IMR-90 (cell line): ENCODE measurements around the gene NKD1. TPM values are rescaled to one million over a fixed set of nuclear protein-coding genes. Genes with fewer than 3 reads are reported as not detected.

Experiments used
- ATAC-seq: fragments of 200-7000 bp; cut with Tn5 transposase; 2 replicates; pipeline ENCODE4 v1.9.1; 2020; ENCODE audit warnings: low read depth, mild to moderate bottlenecking, moderate library complexity
- BruUV-seq: library from RNA; stranded (reverse); fragments of 400-500 nt; replicated peaks from 2 replicates; lab custom pipeline; 2021; lab: Mats Ljungman, UMichigan
- CTCF ChIA-PET: fragments of 300-600 bp; formaldehyde crosslinking; extraction: SDS; loops from one replicate; lab custom pipeline; 2021; ENCODE audit warnings: antibody characterized with exemption; lab: Yijun Ruan, JAX
- POLR2A ChIA-PET: fragments of 300-600 bp; sonication (Branson Sonifier 250); formaldehyde crosslinking; loops from one replicate; lab custom pipeline; 2022; ENCODE audit warnings: antibody characterized with exemption; ENCODE audit not compliant: unreplicated experiment; lab: Charles Lee
- DNase-seq: peaks from one replicate; pipeline ENCODE4 v3.0.0; 2013
- H2AFZ ChIP-seq: replicated peaks from 2 replicates; pipeline ENCODE3; 2013; ENCODE audit warnings: low read length, mild to moderate bottlenecking; ENCODE audit not compliant: poor library complexity
- H2AK5ac ChIP-seq: 2 replicates; pipeline ENCODE4 v1.6.1; 2013; ENCODE audit warnings: low read depth, low read length, inconsistent platforms
- H2AK9ac ChIP-seq: replicated peaks from 2 replicates; pipeline ENCODE3; 2013; ENCODE audit warnings: mild to moderate bottlenecking, low read depth, low read length, moderate library complexity; ENCODE audit not compliant: poor library complexity
- H2BK120ac ChIP-seq: 2 replicates; pipeline ENCODE4 v1.6.1; 2013; ENCODE audit warnings: low read depth, low read length, inconsistent platforms
- H2BK15ac ChIP-seq: 3 replicates; pipeline ENCODE4 v1.6.1; 2013; ENCODE audit warnings: low read depth, low read length, inconsistent platforms
- H2BK20ac ChIP-seq: 2 replicates; pipeline ENCODE4 v1.6.1; 2013; ENCODE audit warnings: low read depth, mild to moderate bottlenecking, inconsistent platforms, low read length, moderate library complexity
- H2BK5ac ChIP-seq: 2 replicates; pipeline ENCODE4 v1.6.1; 2013; ENCODE audit warnings: mild to moderate bottlenecking, low read depth, low read length, inconsistent platforms; ENCODE audit not compliant: poor library complexity, severe bottlenecking
- H3K14ac ChIP-seq: replicated peaks from 2 replicates; pipeline ENCODE4 v1.6.1; 2013; ENCODE audit warnings: low read depth, low read length, inconsistent platforms
- H3K18ac ChIP-seq: 2 replicates; pipeline ENCODE4 v1.6.1; 2013; ENCODE audit warnings: low read depth, low read length, control low read depth
- H3K23ac ChIP-seq: 2 replicates; pipeline ENCODE4 v1.6.1; 2013; ENCODE audit warnings: low read depth, low read length, inconsistent platforms
- H3K27ac ChIP-seq: 2 replicates; pipeline ENCODE4 v1.5.1; 2013; ENCODE audit warnings: mild to moderate bottlenecking, control low read depth, low read length; ENCODE audit not compliant: insufficient read depth
- H3K27me3 ChIP-seq: 2 replicates; pipeline ENCODE4 v1.6.1; 2013; ENCODE audit warnings: low read length; ENCODE audit not compliant: control insufficient read depth, insufficient read depth
- H3K36me3 ChIP-seq: 2 replicates; pipeline ENCODE4 v1.6.1; 2013; ENCODE audit warnings: low read length, mixed read lengths; ENCODE audit not compliant: control insufficient read depth, insufficient read depth
- H3K4ac ChIP-seq: 2 replicates; pipeline ENCODE4 v1.6.1; 2013; ENCODE audit warnings: low read depth, low read length, inconsistent platforms
- H3K4me1 ChIP-seq: 2 replicates; pipeline ENCODE4 v1.6.1; 2013; ENCODE audit warnings: low read length, mixed read lengths; ENCODE audit not compliant: control insufficient read depth, insufficient read depth
- H3K4me2 ChIP-seq: 2 replicates; pipeline ENCODE4 v1.6.1; 2013; ENCODE audit warnings: low read depth, mild to moderate bottlenecking, control low read depth, low read length, moderate library complexity
- H3K4me3 ChIP-seq: 2 replicates; pipeline ENCODE4 v1.5.1; 2013; ENCODE audit warnings: low read depth, mild to moderate bottlenecking, control low read depth, low read length, moderate library complexity; ENCODE audit not compliant: insufficient read depth
- H3K56ac ChIP-seq: 2 replicates; pipeline ENCODE4 v1.6.1; 2013; ENCODE audit warnings: low read length, inconsistent platforms; ENCODE audit not compliant: insufficient read depth; ENCODE audit errors: extremely low read depth
- H3K79me1 ChIP-seq, 2 experiments: 2 replicates each; pipeline ENCODE4 v1.6.1; 2013; ENCODE audit warnings: low read length in 2 of 2, inconsistent platforms in 1 of 2, low read depth in 1 of 2
- H3K9ac ChIP-seq: 2 replicates; pipeline ENCODE4 v1.6.1; 2013; ENCODE audit warnings: low read depth, low read length, control low read depth
- H3K9me1 ChIP-seq: 2 replicates; pipeline ENCODE4 v1.6.1; 2013; ENCODE audit warnings: low read length, inconsistent platforms; ENCODE audit not compliant: insufficient read depth
- H3K9me3 ChIP-seq: 2 replicates; pipeline ENCODE4 v1.6.1; 2013; ENCODE audit warnings: low read length; ENCODE audit not compliant: control insufficient read depth, insufficient read depth
- H4K20me1 ChIP-seq: 2 replicates; pipeline ENCODE4 v1.6.1; 2013; ENCODE audit warnings: low read length, inconsistent platforms; ENCODE audit not compliant: insufficient read depth
- H4K5ac ChIP-seq: 2 replicates; pipeline ENCODE4 v1.6.1; 2013; ENCODE audit warnings: mild to moderate bottlenecking, low read depth, low read length, control low read depth
- H4K8ac ChIP-seq, 2 experiments: 2 replicates each; pipeline ENCODE4 v1.6.1; 2013; ENCODE audit warnings: low read depth in 2 of 2, low read length in 2 of 2, control low read depth in 1 of 2, inconsistent platforms in 1 of 2
- H4K91ac ChIP-seq: 2 replicates; pipeline ENCODE4 v1.6.1; 2013; ENCODE audit warnings: low read depth, low read length, inconsistent platforms; ENCODE audit not compliant: insufficient read depth
- CEBPB ChIP-seq: IDR thresholded peaks from 2 replicates; pipeline ENCODE4 v1.6.1; 2012; ENCODE audit warnings: low read depth, low read length, improper control_type of control experiment
- CHD1 ChIP-seq: IDR thresholded peaks from 2 replicates; pipeline ENCODE4 v1.6.1; 2012; ENCODE audit warnings: low read depth, low read length, improper control_type of control experiment
- SMC3 ChIP-seq: fragments of 150-350 bp; IDR thresholded peaks from 2 replicates; pipeline ENCODE4 v1.6.1; 2016; ENCODE audit warnings: low read depth, mild to moderate bottlenecking, antibody characterized with exemption, low read length, moderate library complexity
- WGBS, 2 experiments: methylation state at CpG; one replicate each; pipeline versions ENCODE4 v1.1.5 to v1.1.7; 2013; ENCODE audit warnings: missing lambda C conversion rate in 2 of 2; ENCODE audit not compliant: insufficient read length in 1 of 2; ENCODE audit errors: extremely low coverage in 2 of 2; 5-methylcytosine and 5-hydroxymethylcytosine counted together
- dilution Hi-C: fragments of 300-500 bp; cut with HindIII; formaldehyde crosslinking; loops from one replicate; pipeline ENCODE4 v1.14.3; 2018; ENCODE audit warnings: low sequenced_read_pairs; ENCODE audit not compliant: unreplicated experiment
- in situ Hi-C: fragments of 300-500 bp; cut with MboI; formaldehyde crosslinking; loops from 3 replicates; pipeline ENCODE4 v1.14.3; 2019; ENCODE audit warnings: low sequenced_read_pairs, inconsistent platforms, mixed read lengths
- intact Hi-C: fragments of 100-400 bp; cut with micrococcal nuclease; formaldehyde crosslinking; loops from 2 replicates; pipeline ENCODE4 v1.10.0; 2022
- polyA plus RNA-seq, 3 experiments: library from polyadenylated mRNA; depleted of rRNA; stranded (reverse); fragments of >200 nt; gene quantifications; 2 replicates each; pipeline ENCODE4 v1.2.3, GENCODE V29; 2012; ENCODE audit warnings: low replicate concordance in 1 of 3
- total RNA-seq: library from RNA; depleted of rRNA; stranded (reverse); fragments of >200 nt; gene quantifications from 2 replicates; pipeline ENCODE4 v1.2.3, GENCODE V29; 2012

The NKD1 gene
- total and polyA plus RNA-seq, 2 of the 4 experiments (the other 2 are of a cell fraction) = not detected

GRCh38 chr16:50530277-50531236 lies 17.6 kb upstream of the NKD1 start:
- Histone ChIP-seq H4K5ac (no peak overlapping the region), H3K4ac (no peak overlapping the region), H3K56ac (no peak overlapping the region), H3K9me3 (no peaks in the 10 kb centered on the region), H3K23ac (no peak overlapping the region), H3K14ac (no peak overlapping the region), H2BK120ac (no peak overlapping the region), H4K8ac (no peak overlapping the region), H3K27ac (no peak overlapping the region), H3K79me1 (no peaks in the 10 kb centered on the region), H3K36me3 (no peaks in the 10 kb centered on the region), H3K4me1 (no peaks in the 10 kb centered on the region), H2AK9ac (no peak overlapping the region), H3K4me2 (no peak overlapping the region), H3K4me3 (no peak overlapping the region), H2BK20ac (no peak overlapping the region), H2AK5ac (no peak overlapping the region), H3K27me3 (no peaks in the 10 kb centered on the region), H2AFZ (no peak overlapping the region), H2BK5ac (no peak overlapping the region), H3K18ac (no peak overlapping the region), H3K9me1 (no peaks in the 10 kb centered on the region), H4K91ac (no peak overlapping the region), H2BK15ac (no peak overlapping the region), H4K20me1 (no peaks in the 10 kb centered on the region), H3K9ac (no peak overlapping the region)
- in situ Hi-C loops = no loop called here
- TF ChIP-seq SMC3 = no peak
- no peak for TF ChIP-seq CHD1
- 0 out of 2 replicates have a peak, but pooled peaks have one; percentile 12 for TF ChIP-seq CEBPB
- WGBS, 2 experiments = 73% methylated on average over 3 of the region's 13 CpGs; no CpG with 5 or more reads in 1 of the 2 experiments
- CTCF ChIA-PET = no interaction called here
- POLR2A ChIA-PET = no interaction called here
- ATAC-seq (no peak), DNase-seq (no peak)
- BruUV-seq = no TSS peak
- intact Hi-C loops = no loop called here
- dilution Hi-C loops = no loop called here
